Suprapubic skin (tissue), 4 donors: ENCODE measurements around the gene DGKQ. TPM values are rescaled to one million over a fixed set of nuclear protein-coding genes. Genes with fewer than 3 reads are reported as not detected.

Experiments used
- DNase-seq, 2 donors: peaks; one replicate each; pipeline ENCODE4 v3.0.0-alpha.2; 2019; ENCODE audit warnings: low spot score in 2 of 2
- H3K27ac ChIP-seq: fragments of 200-600 bp; sonication (generic); one replicate; pipeline ENCODE4 v1.5.1; 2019
- H3K27me3 ChIP-seq: fragments of 200-600 bp; sonication (generic); one replicate; pipeline ENCODE4 v1.5.1; 2019
- H3K36me3 ChIP-seq: fragments of 200-600 bp; sonication (generic); one replicate; pipeline ENCODE4 v1.5.1; 2019
- H3K4me1 ChIP-seq: fragments of 200-600 bp; sonication (generic); one replicate; pipeline ENCODE4 v1.5.1; 2019
- H3K4me3 ChIP-seq: fragments of 200-600 bp; sonication (generic); one replicate; pipeline ENCODE4 v1.5.1; 2019; ENCODE audit warnings: mild to moderate bottlenecking
- H3K9me3 ChIP-seq: fragments of 200-600 bp; sonication (generic); one replicate; pipeline ENCODE4 v1.5.1; 2019
- EP300 ChIP-seq: sonication (generic); formaldehyde crosslinking; IDR thresholded peaks from one replicate; pipeline ENCODE4 v1.6.1; 2017; ENCODE audit warnings: antibody characterized with exemption
- POLR2A ChIP-seq, 2 donors: fragments of 450-650 bp; IDR thresholded peaks; one replicate each; pipeline ENCODE4 v1.6.1; 2017; ENCODE audit warnings: antibody characterized with exemption in 2 of 2, mild to moderate bottlenecking in 2 of 2, moderate library complexity in 2 of 2
- POLR2AphosphoS5 ChIP-seq, 3 donors: sonication (generic); formaldehyde crosslinking; IDR thresholded peaks; one replicate each; pipeline ENCODE4 v1.6.1; 2017; ENCODE audit warnings: antibody characterized with exemption in 3 of 3
- WGBS: methylation state at CpG from one replicate; pipeline ENCODE4 v1.1.5; 2018; 5-methylcytosine and 5-hydroxymethylcytosine counted together
- total RNA-seq, 4 donors: library from RNA; depleted of rRNA; stranded (reverse); fragments of >200 nt; gene quantifications; one replicate each; pipeline ENCODE4 v1.1.0, GENCODE V29; 2016
- TF ChIP-seq, protein P1 (sequence below), 2 donors: fragments of 200-600 bp in 1 of 2; fragments of 450-650 bp in 1 of 2; sonication (generic) in 1 of 2; IDR thresholded peaks; one replicate each; pipeline ENCODE4 v1.5.1; 2016 to 2019; ENCODE audit warnings: antibody characterized with exemption in 2 of 2, mild to moderate bottlenecking in 1 of 2, moderate library complexity in 1 of 2

Gene DGKQ
- total RNA-seq, 4 donors from 2014 or later = 19.5 to 27.6 (median 23.8) TPM

DNA sequence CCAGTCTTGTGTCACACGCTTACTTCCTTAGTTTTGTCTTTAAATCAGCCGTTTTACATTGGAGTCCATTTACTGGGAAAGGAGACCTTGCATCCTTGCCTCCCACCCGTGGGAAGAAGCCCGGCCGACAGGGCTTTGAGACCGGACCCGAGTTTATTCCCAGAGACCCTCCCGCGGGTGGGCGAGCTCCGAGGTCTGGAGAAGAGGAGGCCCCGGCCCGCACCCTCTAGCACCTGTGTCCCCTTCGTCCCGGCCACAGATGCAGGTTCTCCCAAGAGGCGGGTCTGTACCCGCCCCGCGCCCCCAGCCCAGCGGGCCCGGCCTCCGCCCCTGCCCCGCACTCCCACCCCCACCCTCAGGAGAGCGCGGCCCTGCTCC, 23.6 kb upstream of the DGKQ start:
- 3% methylated on average over 13 of the region's 25 CpGs for WGBS
- H3K4me3 ChIP-seq = peak overlapping the region; percentile 42
- H3K4me1 ChIP-seq = peaks cover 20% of the 10 kb centered on the region

DNA sequence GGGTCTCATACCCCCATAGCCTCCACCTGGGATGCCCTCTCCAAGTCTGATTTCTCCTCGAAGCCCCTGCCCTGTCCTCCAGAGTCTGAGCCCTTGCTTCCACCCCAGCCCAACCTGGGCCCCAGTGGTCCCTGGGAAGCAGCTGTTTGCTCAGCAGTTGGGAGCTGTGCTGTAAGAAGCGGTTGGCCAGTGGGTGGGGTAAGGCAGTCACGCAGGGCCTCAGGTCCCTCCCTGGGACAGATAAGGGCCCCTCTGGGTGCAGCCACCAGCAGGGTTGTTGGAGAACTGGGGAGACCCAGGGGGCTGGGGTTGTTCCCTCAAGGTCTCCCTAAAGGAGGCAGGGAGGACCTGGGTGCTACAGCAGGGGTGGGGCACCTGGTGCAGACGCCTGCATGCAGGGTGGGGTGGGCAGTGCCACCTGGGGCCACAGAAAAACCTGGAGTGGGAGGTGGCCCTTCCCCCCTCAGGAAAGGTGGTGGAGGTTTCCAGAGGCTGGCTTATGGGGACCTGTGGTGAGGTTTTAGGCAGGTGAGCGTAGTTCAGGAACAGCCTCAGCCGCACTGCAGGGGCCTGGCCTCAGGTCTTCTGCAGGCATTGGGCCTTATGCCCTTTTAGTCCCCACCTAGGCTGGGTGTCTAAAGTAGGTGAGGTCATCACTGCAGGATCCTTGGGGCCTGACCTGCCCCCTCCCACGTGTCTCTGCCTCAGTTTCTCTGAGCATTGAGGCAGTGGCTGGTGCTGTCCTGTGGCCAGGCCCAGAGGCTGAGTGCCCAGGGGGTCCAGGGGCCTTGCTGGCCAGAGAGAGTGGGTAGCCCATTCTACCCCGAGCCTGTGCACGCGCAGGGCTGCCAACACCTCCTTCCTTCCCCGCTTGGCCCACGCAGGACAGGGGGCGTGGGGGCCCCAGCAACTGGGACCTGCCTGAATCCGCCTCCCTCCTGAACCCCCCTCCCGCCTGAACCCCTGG, 22.9 kb upstream of the DGKQ start:
- no peak for DNase-seq
- Histone ChIP-seq H3K9me3 (no peaks in the 10 kb centered on the region), H3K27me3 (peaks cover 58% of the 10 kb centered on the region), H3K36me3 (peaks cover 5% of the 10 kb centered on the region), H3K27ac (no peak overlapping the region), H3K4me3 (no peak overlapping the region), H3K4me1 (peaks cover 19% of the 10 kb centered on the region)
- TF ChIP-seq, protein P1, sequence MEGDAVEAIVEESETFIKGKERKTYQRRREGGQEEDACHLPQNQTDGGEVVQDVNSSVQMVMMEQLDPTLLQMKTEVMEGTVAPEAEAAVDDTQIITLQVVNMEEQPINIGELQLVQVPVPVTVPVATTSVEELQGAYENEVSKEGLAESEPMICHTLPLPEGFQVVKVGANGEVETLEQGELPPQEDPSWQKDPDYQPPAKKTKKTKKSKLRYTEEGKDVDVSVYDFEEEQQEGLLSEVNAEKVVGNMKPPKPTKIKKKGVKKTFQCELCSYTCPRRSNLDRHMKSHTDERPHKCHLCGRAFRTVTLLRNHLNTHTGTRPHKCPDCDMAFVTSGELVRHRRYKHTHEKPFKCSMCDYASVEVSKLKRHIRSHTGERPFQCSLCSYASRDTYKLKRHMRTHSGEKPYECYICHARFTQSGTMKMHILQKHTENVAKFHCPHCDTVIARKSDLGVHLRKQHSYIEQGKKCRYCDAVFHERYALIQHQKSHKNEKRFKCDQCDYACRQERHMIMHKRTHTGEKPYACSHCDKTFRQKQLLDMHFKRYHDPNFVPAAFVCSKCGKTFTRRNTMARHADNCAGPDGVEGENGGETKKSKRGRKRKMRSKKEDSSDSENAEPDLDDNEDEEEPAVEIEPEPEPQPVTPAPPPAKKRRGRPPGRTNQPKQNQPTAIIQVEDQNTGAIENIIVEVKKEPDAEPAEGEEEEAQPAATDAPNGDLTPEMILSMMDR (IDR thresholded peaks at IDR 0.05) = no peak
- TF ChIP-seq EP300 (no peak), POLR2A (IDR thresholded peaks at IDR 0.05) (no peak), POLR2AphosphoS5 (IDR thresholded peaks at IDR 0.05) (no peak)
- 65% methylated on average over 10 of the region's 15 CpGs for WGBS

More for the DNA sequence above, 23.6 kb upstream of the DGKQ start:
- no peaks in the 10 kb centered on the region for H3K9me3 ChIP-seq
- DNase-seq = no peak
- peaks cover 65% of the 10 kb centered on the region for H3K27me3 ChIP-seq
- no peaks in the 10 kb centered on the region for H3K36me3 ChIP-seq
- no peak overlapping the region for H3K27ac ChIP-seq
- no peak for TF ChIP-seq EP300
- no peak for TF ChIP-seq POLR2AphosphoS5 (IDR thresholded peaks at IDR 0.05)
- TF ChIP-seq, protein P1 (IDR thresholded peaks at IDR 0.05) = no peak
- TF ChIP-seq POLR2A (IDR thresholded peaks at IDR 0.05) = no peak

GRCh38 chr4:995311-996026, 22.1 kb upstream of the DGKQ start:
- TF ChIP-seq POLR2AphosphoS5 (IDR thresholded peaks at IDR 0.05) = no peak
- TF ChIP-seq POLR2A (IDR thresholded peaks at IDR 0.05) = no peak
- TF ChIP-seq, protein P1 (IDR thresholded peaks at IDR 0.05) = no peak
- TF ChIP-seq EP300 = no peak
- peaks cover 49% of the 10 kb centered on the region for H3K27me3 ChIP-seq
- peaks cover 14% of the 10 kb centered on the region for H3K36me3 ChIP-seq
- H3K4me1 ChIP-seq = peaks cover 19% of the 10 kb centered on the region
- no peak overlapping the region for H3K4me3 ChIP-seq
- 89% methylated on average over 20 of the region's 23 CpGs for WGBS
- H3K27ac ChIP-seq = no peak overlapping the region
- no peak for DNase-seq
- H3K9me3 ChIP-seq = no peaks in the 10 kb centered on the region

DNA sequence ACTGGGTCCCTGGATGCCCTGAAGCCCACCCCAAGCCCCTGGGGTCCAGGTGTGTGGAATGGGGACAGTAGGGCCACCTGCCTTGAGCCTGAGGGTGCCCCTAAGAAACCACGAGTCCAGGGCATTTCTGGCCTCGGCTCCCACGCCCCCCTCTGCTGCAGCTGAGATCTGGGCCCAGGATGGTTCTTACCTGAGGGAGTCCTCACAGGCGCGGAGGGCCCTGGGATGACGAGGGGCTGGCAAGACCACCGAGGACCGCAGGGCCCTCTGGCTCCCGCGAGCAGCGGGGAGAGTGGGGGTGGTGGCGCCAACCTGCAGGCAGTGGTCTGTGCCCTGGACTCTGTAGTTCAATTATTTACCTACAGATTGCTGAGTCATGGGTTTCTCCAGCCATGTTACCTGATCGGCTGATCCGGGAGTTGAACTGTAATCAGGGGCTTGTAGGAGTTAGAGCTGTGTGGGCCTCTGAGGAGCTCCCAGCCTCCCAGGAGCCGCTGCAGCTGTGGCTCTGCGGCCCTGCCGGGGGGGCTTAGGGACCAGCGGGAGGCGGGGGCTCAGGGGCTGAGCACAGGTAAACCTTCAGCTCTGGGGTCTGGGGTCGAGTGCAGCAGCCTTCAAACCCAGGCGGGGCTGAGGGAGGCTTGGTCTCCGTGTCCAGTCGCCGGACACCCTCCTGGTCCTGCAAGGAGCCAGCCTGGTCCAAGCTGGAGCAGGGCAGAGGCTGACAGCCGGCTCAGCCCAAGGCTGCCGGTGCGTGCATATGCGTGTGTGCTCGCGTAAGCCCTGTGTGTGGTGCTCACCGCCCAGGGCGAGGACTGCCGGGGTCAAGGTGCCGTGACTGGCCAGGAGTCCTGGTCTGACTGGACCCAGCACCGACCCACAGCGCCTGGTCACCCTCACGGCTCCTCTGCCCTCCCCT, 20.0 kb upstream of the DGKQ start, which contains the start of gene SLC26A1:
Gene SLC26A1 (minus strand): TSS at position 294 of the 919 bp plus-strand sequence. CDS start 1,701 bp downstream, outside the sequence.
- H3K27ac ChIP-seq = peak within 1 kb of the TSS; percentile 43
- H3K4me3 ChIP-seq = no peak within 1 kb of the TSS
- DNase-seq = no peak

More for the DNA sequence above, 20.0 kb upstream of the DGKQ start, which contains the start of gene SLC26A1:
- WGBS = 90% methylated on average over 17 of the region's 37 CpGs
- no peaks in the 10 kb centered on the region for H3K9me3 ChIP-seq
- H3K4me1 ChIP-seq = peaks cover 23% of the 10 kb centered on the region
- no peak for TF ChIP-seq POLR2A (IDR thresholded peaks at IDR 0.05)
- no peak for TF ChIP-seq EP300
- TF ChIP-seq POLR2AphosphoS5 (IDR thresholded peaks at IDR 0.05) = no peak
- TF ChIP-seq, protein P1 (IDR thresholded peaks at IDR 0.05) = no peak
- H3K27me3 ChIP-seq = peaks cover 31% of the 10 kb centered on the region
- H3K36me3 ChIP-seq = peaks cover 24% of the 10 kb centered on the region
